ENCODE measurements around the gene OTOS. TPM values are rescaled to one million over a fixed set of nuclear protein-coding genes. Genes with fewer than 3 reads are reported as not detected.

The OTOS gene
- total and polyA plus RNA-seq, 9 of the 15 experiments (the other 6 are each of a cell fraction or from before 2014, with no cell fraction given): not detected

- no peak for TF ChIP-seq IRF9 (tag; IDR thresholded peaks at IDR 0.05)
Measured at GRCh38 chr2:240170354-240170735, 29.9 kb upstream of the OTOS start (continued).

- 0% methylated on average over 6 of the region's 15 CpGs for WGBS (ENCODE audit: insufficient coverage, low coverage, missing lambda C conversion rate)
- no peak overlapping the region for H3K4me3 ChIP-seq
- POLR2A ChIA-PET: no interaction called here
- intact Hi-C loops (cut with micrococcal nuclease) (no loop called here), in situ Hi-C loops (cut with MboI) (no loop called here)
- H3K36me3 ChIP-seq (ENCODE audit: control insufficient read depth, insufficient read depth, low read length): no peaks in the 10 kb centered on the region
- H4K20me1 ChIP-seq (replicated peaks; ENCODE audit: control insufficient read depth, insufficient read depth, low read length): no peaks in the 10 kb centered on the region
- no peak overlapping the region for H3K9ac ChIP-seq (ENCODE audit: insufficient read depth in 1 of 2, low read depth in 2 of 2, low read length in 2 of 2)
- no peak for DNase-seq (ENCODE audit: extremely low read depth in 1 of 4, low spot score in 3 of 4)
- no peak for ATAC-seq
- no peaks in the 10 kb centered on the region for H3K4me1 ChIP-seq (replicated peaks in 1 of 2; ENCODE audit: control insufficient read depth in 2 of 2, insufficient read depth in 2 of 2, low read length in 2 of 2)
- H2AFZ ChIP-seq (ENCODE audit: low read depth, low read length): no peak overlapping the region
- CTCF ChIA-PET (ENCODE audit: low intra/inter-chr PET ratio): no interaction called here
- H3K4me2 ChIP-seq (ENCODE audit: insufficient read depth, low read length): no peak overlapping the region
- no peaks in the 10 kb centered on the region for H3K79me2 ChIP-seq (ENCODE audit: control insufficient read depth, insufficient read depth, low read length)
- FAIRE-seq: no peak
- no peak overlapping the region for H3K27ac ChIP-seq (ENCODE audit: extremely low read depth, low read depth, low read length)
- no peaks in the 10 kb centered on the region for H3K9me3 ChIP-seq (replicated peaks; ENCODE audit: control insufficient read depth, insufficient read depth, low read depth, low read length)
- H3K27me3 ChIP-seq (ENCODE audit: control insufficient read depth in 2 of 2, insufficient read depth in 2 of 2, low read length in 2 of 2): peaks cover 0 to 60% of the 10 kb centered on the region in 2 experiments; a peak in 3 of 5 replicates
- BruUV-seq (replicated peaks): no TSS peak
- no peaks in the 10 kb centered on the region for H3K9me1 ChIP-seq (ENCODE audit: control insufficient read depth, insufficient read depth, low read length)
- TF ChIP-seq CREBBP (IDR thresholded peaks at IDR 0.05; ENCODE audit: low read depth, low read length): no peak
- TF ChIP-seq E2F8 (IDR thresholded peaks at IDR 0.05; ENCODE audit: low read depth, partially characterized antibody): no peak
- no peak for TF ChIP-seq DDX20 (tag; IDR thresholded peaks at IDR 0.05; ENCODE audit: low read depth)
- no peak for TF ChIP-seq ZNF76 (CRISPR knock-in tag; IDR thresholded peaks at IDR 0.05; ENCODE audit: borderline replicate concordance)
- no peak for TF ChIP-seq MTA3 (IDR thresholded peaks at IDR 0.05; ENCODE audit: borderline replicate concordance)
- no peak for TF ChIP-seq PRMT5 (CRISPR knock-in tag; IDR thresholded peaks at IDR 0.05)
- no peak for TF ChIP-seq HOXB6 (CRISPR knock-in tag; IDR thresholded peaks at IDR 0.05; ENCODE audit: borderline replicate concordance)
- TF ChIP-seq TGIF2 (CRISPR knock-in tag; IDR thresholded peaks at IDR 0.05): no peak
- TF ChIP-seq TFE3 (CRISPR knock-in tag; IDR thresholded peaks at IDR 0.05): no peak
- no peak for TF ChIP-seq HCFC1 (IDR thresholded peaks at IDR 0.05; ENCODE audit: low read depth, low read length)
- TF ChIP-seq HDAC6 (IDR thresholded peaks at IDR 0.05; ENCODE audit: low read depth, low read length): no peak
- no peak for TF ChIP-seq RFX1 (IDR thresholded peaks at IDR 0.05)
Measured at GRCh38 chr2:240169486-240170353, 29.3 kb upstream of the OTOS start.
